ENCODE results near the gene MEIS2.

- TF ChIP-seq REST (tag by site-specific recombination; IDR thresholded peaks at IDR 0.05) (no peak), ZBTB44 (tag by site-specific recombination; IDR thresholded peaks at IDR 0.05) (no peak), KLF1 (tag by site-specific recombination; IDR thresholded peaks at IDR 0.05) (no peak), MYNN (tag by site-specific recombination; IDR thresholded peaks at IDR 0.05; ENCODE audit: borderline replicate concordance) (no peak), CTCF (tag by site-specific recombination; IDR thresholded peaks at IDR 0.05) (no peak), GLIS2 (tag by site-specific recombination; IDR thresholded peaks at IDR 0.05) (no peak), ZNF280D (tag by site-specific recombination; IDR thresholded peaks at IDR 0.05) (no peak), KLF10 (tag by site-specific recombination; IDR thresholded peaks at IDR 0.05) (no peak), ATF2 (tag by site-specific recombination; IDR thresholded peaks at IDR 0.05; ENCODE audit: low read depth) (no peak)
These were observed 89.8 kb downstream of the MEIS2 start for GRCh38 chr15:37010595-37010994.

All from HEK293 (cell line).